ENCODE measurements around the gene LDLRAD4. TPM values are rescaled to one million over a fixed set of nuclear protein-coding genes. Genes with fewer than 3 reads are reported as not detected.
A peak's percentile ranks its signal among the peaks of the same experiment; 100 is the strongest.

The LDLRAD4 gene
- total RNA-seq, 4 donors from 2014 or later, result 23.9 to 38.3 (median 27.0) TPM

GRCh38 chr18:13633700-13634099 lies 415.1 kb downstream of the LDLRAD4 start:
- TF ChIP-seq CTCF (IDR thresholded peaks at IDR 0.05), result no peak
- DNase-seq (ENCODE audit: low spot score), result no peak

GRCh38 chr18:13635046-13635445 lies 416.5 kb downstream of the LDLRAD4 start:
- ATAC-seq (ENCODE audit: low FRiP score) (no peak), DNase-seq (ENCODE audit: low spot score) (no peak)
- TF ChIP-seq CTCF (IDR thresholded peaks at IDR 0.05), result no peak

More at GRCh38 chr18:13633700-13634099, 415.1 kb downstream of the LDLRAD4 start:
- no peak for ATAC-seq (ENCODE audit: low FRiP score)

- no peak for DNase-seq (ENCODE audit: low spot score)
- no peak for ATAC-seq (ENCODE audit: low FRiP score)
- no peak for TF ChIP-seq CTCF (IDR thresholded peaks at IDR 0.05)
These were observed 420.4 kb downstream of the LDLRAD4 start for GRCh38 chr18:13638719-13639595.

GRCh38 chr18:13640266-13640860 lies 421.8 kb downstream of the LDLRAD4 start:
- ATAC-seq (ENCODE audit: low FRiP score) (no peak), DNase-seq (ENCODE audit: low spot score) (no peak)
- no peak for TF ChIP-seq CTCF (IDR thresholded peaks at IDR 0.05)

- no peak for DNase-seq (ENCODE audit: low spot score)
- no peak for TF ChIP-seq CTCF (IDR thresholded peaks at IDR 0.05)
- ATAC-seq (ENCODE audit: low FRiP score), result peak; percentile 80
These were observed 423.2 kb downstream of the LDLRAD4 start for GRCh38 chr18:13641551-13642439.

- no peak for ATAC-seq (ENCODE audit: low FRiP score)
- DNase-seq (ENCODE audit: low spot score), result no peak
- TF ChIP-seq CTCF (IDR thresholded peaks at IDR 0.05), result no peak
These were observed 423.9 kb downstream of the LDLRAD4 start for GRCh38 chr18:13642440-13642827.
